ENCODE results near the gene TAX1BP3. TPM values are rescaled to one million over a fixed set of nuclear protein-coding genes. Genes with fewer than 3 reads are reported as not detected.

TAX1BP3 gene
- total RNA-seq, 1 donor from 2014 or later = 15.1 TPM

- Mint-ChIP-seq H3K9me3 (no peaks in the 10 kb centered on the region), H3K27ac (peak overlapping the region; percentile 92), H3K36me3 (ENCODE audit: low read depth) (peaks cover 37% of the 10 kb centered on the region), H3K4me1 (peaks cover 21% of the 10 kb centered on the region), H3K4me3 (peak overlapping the region; percentile 95), H3K27me3 (no peaks in the 10 kb centered on the region)
- ATAC-seq (ENCODE audit: low read depth) = no peak
- ChIA-PET POLR2A (interaction anchor here (0.6 to 4.3 kb wide), 12 partner anchors 9 to 620 kb away, joined by 3 to 22 read pairs (median 5); partner anchors contain the start of genes CTNS, HASPIN, NCBP3 and SHPK), CTCF (no interaction called here)
- intact Hi-C loops (cut with micrococcal nuclease) = no loop called here
- DNase-seq = no peak
- TF ChIP-seq CTCF (IDR thresholded peaks at IDR 0.05) = no peak
Measured at GRCh38 chr17:3669085-3669347, 638 bp upstream of the TAX1BP3 start.

- Mint-ChIP-seq H3K27ac (peak overlapping the region; percentile 24), H3K36me3 (ENCODE audit: low read depth) (peaks cover 30% of the 10 kb centered on the region), H3K9me3 (no peaks in the 10 kb centered on the region), H3K27me3 (no peaks in the 10 kb centered on the region), H3K4me3 (peak overlapping the region; percentile 95), H3K4me1 (peaks cover 21% of the 10 kb centered on the region)
- POLR2A ChIA-PET = interaction anchor here (0.5 to 4.3 kb wide), 9 partner anchors 11 to 1275 kb away, joined by 3 to 22 read pairs (median 5); partner anchors contain the start of genes CTNS and SHPK
- CTCF ChIA-PET = no interaction called here
- intact Hi-C loops (cut with micrococcal nuclease) = loop anchor here (1.0 kb wide), 1 partner anchor 31 kb away; the partner anchor contains the start of genes CTNS and SHPK
- TF ChIP-seq CTCF (IDR thresholded peaks at IDR 0.05) = no peak
- DNase-seq = no peak
- no peak for ATAC-seq (ENCODE audit: low read depth)
Measured at GRCh38 chr17:3667366-3668278, 756 bp downstream of the TAX1BP3 start.

- no peaks in the 10 kb centered on the region for H3K27me3 Mint-ChIP-seq
- DNase-seq (no peak), ATAC-seq (ENCODE audit: low read depth) (no peak)
- ChIA-PET CTCF (no interaction called here), POLR2A (interaction anchor here (0.6 to 4.3 kb wide), 3 partner anchors 13 to 30 kb away, joined by 5 to 22 read pairs (median 5); partner anchors contain the start of genes CTNS and SHPK)
- peaks cover 21% of the 10 kb centered on the region for H3K4me1 Mint-ChIP-seq
- no peaks in the 10 kb centered on the region for H3K9me3 Mint-ChIP-seq
- intact Hi-C loops (cut with micrococcal nuclease) = no loop called here
- H3K4me3 Mint-ChIP-seq = no peak overlapping the region
- no peak for TF ChIP-seq CTCF (IDR thresholded peaks at IDR 0.05)
- H3K36me3 Mint-ChIP-seq (ENCODE audit: low read depth) = peaks cover 19% of the 10 kb centered on the region
- H3K27ac Mint-ChIP-seq = no peak overlapping the region
Measured at GRCh38 chr17:3666516-3666915, 1.9 kb downstream of the TAX1BP3 start.

GRCh38 chr17:3665834-3666233, 2.5 kb downstream of the TAX1BP3 start:
- POLR2A ChIA-PET = interaction anchor here (2.1 kb wide), 1 partner anchor 13 kb away, joined by 5 read pairs; no protein-coding TSS in a partner anchor

More at GRCh38 chr17:3665834-3666233, 2.5 kb downstream of the TAX1BP3 start:
- intact Hi-C loops (cut with micrococcal nuclease) = no loop called here
- H3K4me1 Mint-ChIP-seq = peaks cover 21% of the 10 kb centered on the region
- peaks cover 16% of the 10 kb centered on the region for H3K36me3 Mint-ChIP-seq (ENCODE audit: low read depth)
- CTCF ChIA-PET = no interaction called here
- no peaks in the 10 kb centered on the region for H3K9me3 Mint-ChIP-seq
- no peak for TF ChIP-seq CTCF (IDR thresholded peaks at IDR 0.05)
- H3K27ac Mint-ChIP-seq = no peak overlapping the region
- peak overlapping the region; percentile 1 for H3K4me3 Mint-ChIP-seq
- ATAC-seq (ENCODE audit: low read depth) (no peak), DNase-seq (no peak)
- H3K27me3 Mint-ChIP-seq = no peaks in the 10 kb centered on the region

Data from activated B cell treated with CpG ODN at 0.5 μM for 24 hours (primary cell).